B cell (primary cell): ENCODE data around the gene SFT2D2. TPM values are rescaled to one million over a fixed set of nuclear protein-coding genes. Genes with fewer than 3 reads are reported as not detected.

Experiments
- ATAC-seq: fragments of 200-7000 bp; cut with Tn5 transposase; one replicate; pipeline ENCODE4 v1.10.0; 2021; ENCODE audit warnings: low read depth, mild to moderate bottlenecking, moderate number of reproducible peaks, moderate library complexity
- CTCF ChIA-PET: fragments of 350-600 bp; sonication (Branson Sonifier 250); formaldehyde crosslinking; loops from one replicate; lab custom pipeline; 2021; ENCODE audit warnings: antibody characterized with exemption, inconsistent platforms; lab: Charles Lee
- POLR2A ChIA-PET: fragments of 350-600 bp; sonication (Branson Sonifier 250); formaldehyde crosslinking; loops from one replicate; lab custom pipeline; 2021; ENCODE audit warnings: antibody characterized with exemption; lab: Charles Lee
- DNase-seq: peaks from one replicate; pipeline ENCODE4 v3.0.0; 2013
- H2AFZ ChIP-seq: 2 replicates; pipeline ENCODE4 v1.6.1; 2012; ENCODE audit warnings: mild to moderate bottlenecking, low read depth, low read length; ENCODE audit not compliant: insufficient read depth, poor library complexity, severe bottlenecking
- H3K27ac ChIP-seq, 2 donors: 1 replicate in 1 of 2; 2 replicates in 1 of 2; pipeline ENCODE4 v1.5.1; 2012 to 2013; ENCODE audit warnings: low read length in 2 of 2, mild to moderate bottlenecking in 2 of 2, moderate library complexity in 1 of 2
- H3K27me3 ChIP-seq, 4 experiments: fragments of 200-600 bp in 1 of 4; sonication (generic) in 1 of 4; replicated peaks in 1 of 4; 1 replicate in 2 of 4; 2 replicates in 2 of 4; pipeline versions ENCODE4 v1.6.1 to v1.7.0; 2013 to 2016; ENCODE audit warnings: low read length in 3 of 4, mild to moderate bottlenecking in 2 of 4, mixed read lengths in 1 of 4, moderate library complexity in 1 of 4; ENCODE audit not compliant: insufficient read depth in 4 of 4, control insufficient read depth in 3 of 4; ENCODE audit errors: control extremely low read depth in 1 of 4
- H3K36me3 ChIP-seq, 2 experiments: replicated peaks in 1 of 2; 1 replicate in 1 of 2; 2 replicates in 1 of 2; pipeline versions ENCODE4 v1.6.1 to v1.7.1; 2013; ENCODE audit warnings: low read length in 1 of 2; ENCODE audit not compliant: insufficient read depth in 2 of 2, control insufficient read depth in 1 of 2; ENCODE audit errors: control extremely low read depth in 1 of 2, extremely low read depth in 1 of 2
- H3K4me1 ChIP-seq, 2 donors: fragments of 200-600 bp in 1 of 2; sonication (generic) in 1 of 2; 1 replicate in 1 of 2; 2 replicates in 1 of 2; pipeline versions ENCODE4 v1.5.1 to v1.6.1; 2013 to 2017; ENCODE audit warnings: low read length in 2 of 2; ENCODE audit not compliant: control insufficient read depth in 2 of 2, insufficient read depth in 2 of 2
- H3K4me2 ChIP-seq: replicated peaks from 2 replicates; pipeline ENCODE3; 2012; ENCODE audit warnings: mild to moderate bottlenecking, low read depth, low read length; ENCODE audit not compliant: poor library complexity, severe bottlenecking
- H3K4me3 ChIP-seq, 5 experiments: fragments of 200-600 bp in 1 of 5; sonication (generic) in 1 of 5; 1 replicate in 3 of 5; 2 replicates in 2 of 5; pipeline versions ENCODE4 v1.5.1 to v1.7.0; 2011 to 2016; ENCODE audit warnings: low read length in 4 of 5, mild to moderate bottlenecking in 4 of 5, low read depth in 2 of 5, control low read depth in 1 of 5, moderate library complexity in 1 of 5; ENCODE audit not compliant: insufficient read depth in 1 of 5; ENCODE audit errors: control extremely low read depth in 1 of 5, extremely low read depth in 1 of 5
- H3K79me2 ChIP-seq: fragments of 200-600 bp; sonication (generic); one replicate; pipeline ENCODE4 v1.6.0; 2016; ENCODE audit warnings: low read length; ENCODE audit not compliant: control insufficient read depth, insufficient read depth
- H3K9ac ChIP-seq: fragments of 200-600 bp; sonication (generic); 2 replicates; pipeline ENCODE4 v1.6.1; 2017; ENCODE audit warnings: mild to moderate bottlenecking, low read length, moderate library complexity
- H3K9me3 ChIP-seq, 3 donors: one replicate each; pipeline versions ENCODE4 v1.6.1 to v1.7.1; 2013; ENCODE audit warnings: low read length in 2 of 3; ENCODE audit not compliant: control insufficient read depth in 2 of 3, insufficient read depth in 1 of 3; ENCODE audit errors: control extremely low read depth in 1 of 3
- H4K20me1 ChIP-seq: 2 replicates; pipeline ENCODE4 v1.6.0; 2012; ENCODE audit warnings: mild to moderate bottlenecking, low read length; ENCODE audit not compliant: insufficient read depth, control insufficient read depth, poor library complexity, severe bottlenecking
- H3K27ac Mint-ChIP-seq: one replicate; pipeline ENCODE4 v1.8.0; 2021; ENCODE audit warnings: mixed read lengths
- H3K27me3 Mint-ChIP-seq: one replicate; pipeline ENCODE4 v1.8.0; 2021; ENCODE audit warnings: mixed read lengths
- H3K4me1 Mint-ChIP-seq: one replicate; pipeline ENCODE4 v1.8.0; 2021; ENCODE audit warnings: mixed read lengths
- H3K4me3 Mint-ChIP-seq: one replicate; pipeline ENCODE4 v1.8.0; 2021; ENCODE audit warnings: mixed read lengths
- H3K9me3 Mint-ChIP-seq: one replicate; pipeline ENCODE4 v1.8.0; 2022; ENCODE audit warnings: mixed read lengths; ENCODE audit not compliant: insufficient read depth
- CTCF ChIP-seq: fragments of 200-600 bp; IDR thresholded peaks from one replicate; pipeline ENCODE4 v1.8.0; 2022; ENCODE audit warnings: antibody characterized with exemption, mild to moderate bottlenecking
- EZH2 ChIP-seq: IDR thresholded peaks from 2 replicates; pipeline ENCODE4 v1.6.1; 2012; ENCODE audit warnings: borderline replicate concordance, low read depth, mild to moderate bottlenecking, moderate library complexity, low read length; ENCODE audit not compliant: insufficient read depth, poor library complexity, severe bottlenecking
- WGBS: methylation state at CpG from one replicate; pipeline ENCODE4 v1.1.5; 2013; ENCODE audit warnings: missing lambda C conversion rate; ENCODE audit not compliant: insufficient coverage; 5-methylcytosine and 5-hydroxymethylcytosine counted together
- intact Hi-C: fragments of 100-400 bp; cut with micrococcal nuclease; formaldehyde crosslinking; loops from one replicate; pipeline ENCODE4 v1.10.0; 2022
- polyA plus RNA-seq: library from polyadenylated mRNA; depleted of rRNA; stranded (reverse); fragments of >200 nt; gene quantifications from 2 replicates; pipeline ENCODE4 v1.2.3, GENCODE V29; 2012
- total RNA-seq, 2 donors: library from RNA; stranded (reverse); fragments of 120-200 nt in 1 of 2; gene quantifications; 1 replicate in 1 of 2; 2 replicates in 1 of 2; pipeline versions ENCODE4 v1.2.3 to v1.2.4, GENCODE V29; 2013 to 2022

SFT2D2 gene
- total and polyA plus RNA-seq, 2 donors (not counting 1 experiment from before 2014, with no cell fraction given), result 13.0 to 68.3 TPM

GRCh38 chr1:168298446-168298845 lies 72.6 kb downstream of the SFT2D2 start:
- H3K27ac Mint-ChIP-seq, result no peak overlapping the region
- WGBS, result no CpG with 5 or more reads among the region's 3 CpGs
- CTCF ChIA-PET, result no interaction called here
- intact Hi-C loops, result no loop called here
- no peaks in the 10 kb centered on the region for H3K9me3 ChIP-seq
- no peak overlapping the region for H3K9ac ChIP-seq
- H3K4me2 ChIP-seq, result no peak overlapping the region
- POLR2A ChIA-PET, result no interaction called here
- H3K27me3 ChIP-seq, result no peaks in the 10 kb centered on the region
- no peaks in the 10 kb centered on the region for H3K27me3 Mint-ChIP-seq
- no peaks in the 10 kb centered on the region for H3K79me2 ChIP-seq
- H3K27ac ChIP-seq, result no peak overlapping the region
- H3K4me1 Mint-ChIP-seq, result no peaks in the 10 kb centered on the region
- ATAC-seq, result no peak
- no peak overlapping the region for H3K4me3 Mint-ChIP-seq
- no peak overlapping the region for H3K4me3 ChIP-seq
- H4K20me1 ChIP-seq, result no peaks in the 10 kb centered on the region
- peaks cover 1 to 3% of the 10 kb centered on the region in 2 experiments for H3K36me3 ChIP-seq
- DNase-seq, result no peak
- no peak overlapping the region for H2AFZ ChIP-seq
- H3K4me1 ChIP-seq, result no peaks in the 10 kb centered on the region
- TF ChIP-seq CTCF, result no peak
- TF ChIP-seq EZH2, result no peak
- H3K9me3 Mint-ChIP-seq, result no peaks in the 10 kb centered on the region

- Histone ChIP-seq H3K4me2 (no peak overlapping the region), H3K4me3 (no peak overlapping the region), H2AFZ (no peak overlapping the region), H3K27me3 (no peaks in the 10 kb centered on the region), H3K9me3 (no peaks in the 10 kb centered on the region), H3K36me3 (peaks cover 3 to 5% of the 10 kb centered on the region in 2 experiments), H3K9ac (no peak overlapping the region), H3K27ac (no peak overlapping the region), H3K79me2 (no peaks in the 10 kb centered on the region), H3K4me1 (no peaks in the 10 kb centered on the region), H4K20me1 (no peaks in the 10 kb centered on the region)
- WGBS, result 92% methylated on average over 2 of the region's 2 CpGs
- Mint-ChIP-seq H3K27me3 (no peaks in the 10 kb centered on the region), H3K27ac (no peak overlapping the region), H3K9me3 (no peaks in the 10 kb centered on the region), H3K4me3 (no peak overlapping the region), H3K4me1 (no peaks in the 10 kb centered on the region)
- intact Hi-C loops, result no loop called here
- ChIA-PET POLR2A (no interaction called here), CTCF (no interaction called here)
- TF ChIP-seq EZH2 (no peak), CTCF (no peak)
- DNase-seq (no peak), ATAC-seq (no peak)
Observed at GRCh38 chr1:168300626-168301025, 74.8 kb downstream of the SFT2D2 start.
